Epithelial cell of esophagus (primary cell): ENCODE measurements around the gene PDCD10.
A peak's percentile ranks its signal among the peaks of the same experiment; 100 is the strongest.

Experiments
- DNase-seq: peaks from one replicate; pipeline ENCODE4 v3.0.0; 2010; ENCODE audit warnings: low read depth
- H3K4me3 ChIP-seq: 2 replicates; pipeline ENCODE4 v1.5.1; 2011; ENCODE audit warnings: mild to moderate bottlenecking, low read length, control low read depth
- TF ChIP-seq, protein P1 (sequence below): IDR thresholded peaks from 2 replicates; pipeline ENCODE4 v1.5.1; 2011; ENCODE audit warnings: low read depth, mild to moderate bottlenecking, low read length, control low read depth, inconsistent platforms; ENCODE audit not compliant: insufficient read depth; ENCODE audit errors: missing control alignments

PDCD10 gene

DNA sequence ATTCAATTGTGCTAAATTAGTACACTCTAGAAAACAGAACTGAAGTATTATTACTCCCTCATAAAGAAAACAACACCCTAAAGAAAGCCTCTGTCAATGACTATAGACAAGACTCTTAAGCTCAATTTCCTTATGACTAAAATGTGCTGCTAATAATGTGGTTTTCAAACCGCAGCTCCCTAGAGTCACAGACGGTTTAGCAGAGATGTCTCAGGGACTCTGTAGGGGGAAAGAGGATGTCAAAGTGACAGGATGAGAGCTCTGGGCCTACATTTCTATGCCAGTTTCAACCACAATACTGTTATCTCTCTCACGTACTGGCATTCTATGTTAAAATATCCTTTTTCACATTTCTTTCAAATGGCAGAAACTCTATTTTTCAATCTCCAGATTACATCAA, 43.3 kb downstream of the PDCD10 start:
- TF ChIP-seq, protein P1, sequence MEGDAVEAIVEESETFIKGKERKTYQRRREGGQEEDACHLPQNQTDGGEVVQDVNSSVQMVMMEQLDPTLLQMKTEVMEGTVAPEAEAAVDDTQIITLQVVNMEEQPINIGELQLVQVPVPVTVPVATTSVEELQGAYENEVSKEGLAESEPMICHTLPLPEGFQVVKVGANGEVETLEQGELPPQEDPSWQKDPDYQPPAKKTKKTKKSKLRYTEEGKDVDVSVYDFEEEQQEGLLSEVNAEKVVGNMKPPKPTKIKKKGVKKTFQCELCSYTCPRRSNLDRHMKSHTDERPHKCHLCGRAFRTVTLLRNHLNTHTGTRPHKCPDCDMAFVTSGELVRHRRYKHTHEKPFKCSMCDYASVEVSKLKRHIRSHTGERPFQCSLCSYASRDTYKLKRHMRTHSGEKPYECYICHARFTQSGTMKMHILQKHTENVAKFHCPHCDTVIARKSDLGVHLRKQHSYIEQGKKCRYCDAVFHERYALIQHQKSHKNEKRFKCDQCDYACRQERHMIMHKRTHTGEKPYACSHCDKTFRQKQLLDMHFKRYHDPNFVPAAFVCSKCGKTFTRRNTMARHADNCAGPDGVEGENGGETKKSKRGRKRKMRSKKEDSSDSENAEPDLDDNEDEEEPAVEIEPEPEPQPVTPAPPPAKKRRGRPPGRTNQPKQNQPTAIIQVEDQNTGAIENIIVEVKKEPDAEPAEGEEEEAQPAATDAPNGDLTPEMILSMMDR = no peak
- H3K4me3 ChIP-seq = no peak overlapping the region
- DNase-seq = no peak

DNA sequence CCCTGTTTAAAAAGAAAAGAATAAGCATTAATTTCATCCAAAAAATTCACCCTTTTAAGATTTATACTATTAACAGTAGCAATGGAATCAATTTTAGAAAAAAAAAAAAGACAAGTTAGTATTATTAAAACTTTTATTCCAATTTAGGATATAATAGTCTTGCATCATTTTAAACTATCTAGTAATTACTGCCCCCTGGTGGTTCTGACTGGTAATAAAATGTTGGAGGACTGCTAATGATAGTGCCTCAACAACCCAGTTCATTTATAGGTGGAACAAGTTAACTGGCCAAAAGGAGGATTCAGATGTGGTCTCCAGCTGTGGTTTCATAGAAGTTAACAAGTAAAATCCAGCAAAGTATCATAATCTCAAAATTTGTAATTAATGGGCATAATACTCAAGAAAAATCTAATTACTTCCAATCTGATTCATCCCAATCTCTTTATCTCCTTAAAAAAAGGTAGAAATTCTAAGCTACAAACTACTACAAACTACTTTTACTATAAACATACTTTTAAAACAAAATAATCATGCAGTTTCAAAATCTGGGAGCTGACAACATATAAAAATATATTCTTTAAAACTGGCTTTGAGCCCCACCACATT, 50.2 kb downstream of the PDCD10 start:
- no peak overlapping the region for H3K4me3 ChIP-seq
- TF ChIP-seq, protein P1 = peak; percentile 64
- DNase-seq = peak; percentile 68

DNA sequence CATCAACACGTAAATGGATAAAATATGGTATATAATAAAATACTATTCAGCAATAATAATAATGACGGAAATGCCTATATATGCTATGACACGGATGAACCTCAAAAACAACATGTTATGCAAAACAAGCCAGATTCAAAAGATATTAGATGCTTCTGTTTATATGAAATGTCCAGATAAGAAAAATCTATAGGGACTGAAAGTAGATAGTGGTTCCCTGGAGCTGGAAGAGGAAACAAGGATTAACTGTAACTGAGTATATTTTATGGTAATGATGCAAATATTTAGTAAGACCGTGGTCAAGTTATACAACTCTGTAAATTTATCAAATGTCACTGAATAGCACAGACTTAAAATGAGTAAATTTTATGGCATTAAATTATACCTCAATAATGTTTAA, 55.2 kb downstream of the PDCD10 start:
- TF ChIP-seq, protein P1 = no peak
- H3K4me3 ChIP-seq = no peak overlapping the region
- DNase-seq = no peak

DNA sequence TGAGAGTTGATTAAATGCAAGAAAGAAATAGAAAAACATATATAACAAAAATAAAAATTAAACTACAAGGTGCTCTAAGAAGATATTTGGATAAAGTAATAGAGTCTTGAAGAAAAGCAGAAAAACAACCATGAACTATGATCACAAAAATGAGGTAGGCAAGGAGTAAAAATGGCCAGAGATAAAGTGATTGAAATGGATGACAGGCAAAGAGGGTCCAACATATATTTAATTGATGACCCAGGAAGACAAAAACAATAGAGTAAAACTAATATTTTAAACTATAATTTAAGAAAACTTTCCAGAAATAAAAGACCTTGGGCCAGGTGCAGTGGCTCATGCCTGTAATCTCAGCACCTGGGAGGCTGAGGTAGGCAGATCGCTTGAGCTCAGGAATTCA, 58.8 kb downstream of the PDCD10 start:
- H3K4me3 ChIP-seq = no peak overlapping the region
- no peak for DNase-seq
- TF ChIP-seq, protein P1 = no peak

DNA sequence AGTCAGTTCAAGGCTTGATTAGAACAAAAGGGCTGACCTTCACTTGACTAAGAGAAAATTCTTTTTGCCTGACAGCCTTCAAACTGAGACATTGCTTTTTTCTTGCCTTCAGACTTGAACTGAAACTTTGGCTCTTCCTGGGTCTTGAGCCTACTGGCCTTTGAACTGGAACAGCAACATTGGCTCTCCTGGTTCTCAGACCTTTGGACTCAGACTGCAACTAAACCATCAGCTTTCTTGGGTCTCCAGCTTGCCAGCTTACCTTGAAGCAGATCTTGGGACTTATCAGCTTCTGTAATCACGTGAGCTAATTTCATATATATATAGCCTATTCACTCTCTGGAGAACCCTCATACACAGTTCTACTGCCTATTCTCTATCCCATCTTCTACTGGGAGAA, 61.5 kb downstream of the PDCD10 start:
- no peak overlapping the region for H3K4me3 ChIP-seq
- TF ChIP-seq, protein P1 = no peak
- DNase-seq = no peak

DNA sequence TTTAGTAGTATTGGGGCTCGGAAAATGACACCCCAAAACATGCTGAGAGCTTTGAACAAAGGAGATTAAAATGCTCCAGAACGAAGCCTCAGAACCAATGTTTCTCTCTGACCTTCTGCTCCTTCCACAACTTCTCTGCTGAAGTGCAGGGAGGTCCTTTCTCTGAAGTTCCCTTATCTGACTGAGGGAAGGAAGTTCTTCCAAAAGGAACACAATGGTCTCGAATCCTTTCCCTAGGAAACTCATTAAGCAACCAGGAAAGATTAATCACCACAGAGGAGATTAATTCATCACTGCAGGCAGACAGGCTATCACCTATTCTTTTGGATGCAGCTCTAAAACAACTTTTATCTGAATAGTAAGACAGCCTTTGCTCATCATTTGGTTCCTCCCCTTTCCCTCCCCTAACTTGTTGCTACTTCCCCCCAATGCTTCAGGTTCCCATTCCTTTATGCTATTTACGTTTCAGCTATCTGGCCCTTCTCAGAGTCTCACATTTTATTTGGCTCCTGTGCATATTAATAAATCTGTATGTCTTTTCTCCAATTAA, 62.7 kb downstream of the PDCD10 start:
- no peak overlapping the region for H3K4me3 ChIP-seq
- TF ChIP-seq, protein P1 = no peak
- no peak for DNase-seq

DNA sequence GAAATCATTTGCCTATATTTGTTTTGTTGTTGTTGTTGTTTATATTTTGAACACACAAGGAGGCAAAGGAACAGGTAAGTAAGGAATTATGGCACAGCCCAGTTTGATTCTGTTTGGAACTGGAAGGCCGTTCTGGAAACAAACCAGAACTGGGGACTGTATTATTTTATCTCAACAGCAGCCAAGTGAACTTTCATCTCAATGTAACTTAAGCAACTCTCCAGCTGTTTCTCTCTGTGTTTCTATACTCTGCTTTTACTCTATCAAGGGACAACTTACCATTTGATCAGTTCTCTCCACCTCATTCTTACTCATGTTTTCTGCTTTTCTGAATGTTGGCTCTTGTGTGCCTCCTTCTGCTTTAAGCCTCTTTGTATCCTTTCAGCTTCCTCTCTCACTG, 65.0 kb downstream of the PDCD10 start:
- H3K4me3 ChIP-seq = no peak overlapping the region
- DNase-seq = no peak
- TF ChIP-seq, protein P1 = no peak
